OCI-LY7 (cell line): ENCODE data around the gene CARD10.

ENCODE experiments used
- CTCF ChIP-seq: fragments of 200-600 bp; sonication (generic); conservative IDR thresholded peaks from 2 replicates; pipeline ENCODE4 v1.5.1; 2014; ENCODE audit warnings: mild to moderate bottlenecking, antibody characterized with exemption, low read length, moderate library complexity, mixed read lengths
- EZH2phosphoT487 ChIP-seq: fragments of 200-600 bp; sonication (generic); IDR thresholded peaks from 2 replicates; pipeline ENCODE4 v1.6.1; 2018; ENCODE audit warnings: low read depth, borderline replicate concordance, mild to moderate bottlenecking, mixed run types, antibody characterized with exemption, low read length, moderate library complexity, mixed read lengths

- TF ChIP-seq EZH2phosphoT487, result no peak
- TF ChIP-seq CTCF, result no peak
Observed at GRCh38 chr22:37534445-37534844, 15.2 kb upstream of the CARD10 start.
